ENCODE measurements around the gene VPS33A.
A peak's percentile ranks its signal among the peaks of the same experiment; 100 is the strongest.

The VPS33A gene

DNA sequence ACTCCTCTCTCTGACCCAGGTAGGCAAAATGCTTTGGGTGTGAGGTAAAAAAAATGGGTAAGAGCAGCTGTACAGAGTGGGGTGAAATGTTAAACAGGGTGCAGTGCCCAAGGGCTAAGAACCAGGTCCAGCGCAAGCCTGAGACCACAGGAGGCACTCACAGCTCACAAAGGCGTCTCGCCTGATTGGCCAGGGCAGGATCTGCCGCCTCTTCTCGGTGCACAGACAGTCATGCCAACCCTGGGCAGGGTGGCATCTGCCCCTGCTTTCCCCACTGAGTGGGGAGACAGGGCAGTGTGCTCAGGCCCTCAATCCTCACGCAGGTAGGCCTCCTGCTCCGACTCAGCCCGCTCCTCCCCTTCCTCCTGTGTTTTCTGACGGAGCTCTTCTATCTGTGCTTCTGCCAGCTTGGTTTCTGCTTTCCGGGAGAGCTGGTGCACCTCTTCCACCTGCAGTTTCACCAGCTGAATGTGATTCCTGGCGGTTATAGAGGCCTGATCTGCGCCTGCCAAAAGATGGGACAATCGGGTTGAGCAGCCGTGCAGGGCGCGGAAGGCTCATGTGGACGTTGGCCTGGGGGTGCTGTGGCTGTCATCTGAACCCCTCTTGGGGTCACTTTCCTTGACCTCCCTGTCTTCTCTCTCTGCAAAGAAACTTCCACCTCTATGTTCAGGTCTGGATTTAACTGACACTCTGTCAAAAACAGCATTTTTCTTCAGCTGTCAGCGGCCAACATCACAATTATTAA, 58.0 kb downstream of the VPS33A start:
- H3K27ac ChIP-seq = peak overlapping the region; percentile 42
- POLR2A ChIA-PET (ENCODE audit: low non-redundant PET) = interaction anchor here (0.5 kb wide), 1 partner anchor 1311 kb away, joined by 3 read pairs; no protein-coding TSS in a partner anchor
- no peak for DNase-seq (ENCODE audit: low spot score)
- CTCF ChIA-PET = no interaction called here
- TF ChIP-seq, protein P1, sequence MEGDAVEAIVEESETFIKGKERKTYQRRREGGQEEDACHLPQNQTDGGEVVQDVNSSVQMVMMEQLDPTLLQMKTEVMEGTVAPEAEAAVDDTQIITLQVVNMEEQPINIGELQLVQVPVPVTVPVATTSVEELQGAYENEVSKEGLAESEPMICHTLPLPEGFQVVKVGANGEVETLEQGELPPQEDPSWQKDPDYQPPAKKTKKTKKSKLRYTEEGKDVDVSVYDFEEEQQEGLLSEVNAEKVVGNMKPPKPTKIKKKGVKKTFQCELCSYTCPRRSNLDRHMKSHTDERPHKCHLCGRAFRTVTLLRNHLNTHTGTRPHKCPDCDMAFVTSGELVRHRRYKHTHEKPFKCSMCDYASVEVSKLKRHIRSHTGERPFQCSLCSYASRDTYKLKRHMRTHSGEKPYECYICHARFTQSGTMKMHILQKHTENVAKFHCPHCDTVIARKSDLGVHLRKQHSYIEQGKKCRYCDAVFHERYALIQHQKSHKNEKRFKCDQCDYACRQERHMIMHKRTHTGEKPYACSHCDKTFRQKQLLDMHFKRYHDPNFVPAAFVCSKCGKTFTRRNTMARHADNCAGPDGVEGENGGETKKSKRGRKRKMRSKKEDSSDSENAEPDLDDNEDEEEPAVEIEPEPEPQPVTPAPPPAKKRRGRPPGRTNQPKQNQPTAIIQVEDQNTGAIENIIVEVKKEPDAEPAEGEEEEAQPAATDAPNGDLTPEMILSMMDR (conservative IDR thresholded peaks at IDR 0.05; ENCODE audit: low read depth) = no peak

DNA sequence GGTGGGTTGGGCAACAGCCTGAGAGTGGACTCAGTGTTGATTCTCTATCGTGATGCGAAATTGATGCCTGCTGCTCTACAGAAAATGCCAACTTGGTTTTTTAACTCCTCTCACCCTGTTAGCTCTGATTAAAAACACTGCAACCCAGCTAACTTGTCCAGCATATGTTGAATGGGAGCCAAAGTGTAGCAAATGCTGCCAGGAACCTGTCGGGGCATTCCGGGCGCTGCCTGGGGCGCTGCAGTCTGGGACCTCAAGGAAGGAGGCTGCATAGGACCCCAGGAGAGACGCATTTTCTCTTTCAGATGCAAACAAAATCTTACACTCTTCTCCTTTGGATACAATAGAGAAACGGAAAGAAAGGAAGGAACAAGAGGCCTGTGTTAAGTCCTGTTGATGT, 58.9 kb downstream of the VPS33A start:
- H3K27ac ChIP-seq = peak overlapping the region; percentile 15; the same call in 1 of the 2 replicates
- TF ChIP-seq, protein P1 (conservative IDR thresholded peaks at IDR 0.05; ENCODE audit: low read depth) = no peak
- CTCF ChIA-PET = interaction anchor here (0.7 kb wide), 1 partner anchor 294 kb away, joined by 3 read pairs; the partner anchor contains the start of gene ZCCHC8
- DNase-seq (ENCODE audit: low spot score) = no peak
- POLR2A ChIA-PET (ENCODE audit: low non-redundant PET) = no interaction called here

DNA sequence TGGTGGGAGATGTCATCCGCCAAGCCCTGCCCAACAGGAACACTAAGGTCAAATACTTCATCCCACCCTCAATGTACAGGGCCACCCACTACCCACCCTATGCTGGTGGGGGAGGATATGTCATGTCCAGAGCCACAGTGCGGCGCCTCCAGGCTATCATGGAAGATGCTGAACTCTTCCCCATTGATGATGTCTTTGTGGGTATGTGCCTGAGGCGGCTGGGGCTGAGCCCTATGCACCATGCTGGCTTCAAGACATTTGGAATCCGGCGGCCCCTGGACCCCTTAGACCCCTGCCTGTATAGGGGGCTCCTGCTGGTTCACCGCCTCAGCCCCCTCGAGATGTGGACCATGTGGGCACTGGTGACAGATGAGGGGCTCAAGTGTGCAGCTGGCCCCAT, 59.3 kb downstream of the VPS33A start:
- H3K27ac ChIP-seq = peak overlapping the region; percentile 15; the same call in 1 of the 2 replicates
- TF ChIP-seq, protein P1 (conservative IDR thresholded peaks at IDR 0.05; ENCODE audit: low read depth) = no peak
- ChIA-PET POLR2A (ENCODE audit: low non-redundant PET) (no interaction called here), CTCF (interaction anchor here (0.7 kb wide), 1 partner anchor 294 kb away, joined by 3 read pairs; the partner anchor contains the start of gene ZCCHC8)
- no peak for DNase-seq (ENCODE audit: low spot score)

DNA sequence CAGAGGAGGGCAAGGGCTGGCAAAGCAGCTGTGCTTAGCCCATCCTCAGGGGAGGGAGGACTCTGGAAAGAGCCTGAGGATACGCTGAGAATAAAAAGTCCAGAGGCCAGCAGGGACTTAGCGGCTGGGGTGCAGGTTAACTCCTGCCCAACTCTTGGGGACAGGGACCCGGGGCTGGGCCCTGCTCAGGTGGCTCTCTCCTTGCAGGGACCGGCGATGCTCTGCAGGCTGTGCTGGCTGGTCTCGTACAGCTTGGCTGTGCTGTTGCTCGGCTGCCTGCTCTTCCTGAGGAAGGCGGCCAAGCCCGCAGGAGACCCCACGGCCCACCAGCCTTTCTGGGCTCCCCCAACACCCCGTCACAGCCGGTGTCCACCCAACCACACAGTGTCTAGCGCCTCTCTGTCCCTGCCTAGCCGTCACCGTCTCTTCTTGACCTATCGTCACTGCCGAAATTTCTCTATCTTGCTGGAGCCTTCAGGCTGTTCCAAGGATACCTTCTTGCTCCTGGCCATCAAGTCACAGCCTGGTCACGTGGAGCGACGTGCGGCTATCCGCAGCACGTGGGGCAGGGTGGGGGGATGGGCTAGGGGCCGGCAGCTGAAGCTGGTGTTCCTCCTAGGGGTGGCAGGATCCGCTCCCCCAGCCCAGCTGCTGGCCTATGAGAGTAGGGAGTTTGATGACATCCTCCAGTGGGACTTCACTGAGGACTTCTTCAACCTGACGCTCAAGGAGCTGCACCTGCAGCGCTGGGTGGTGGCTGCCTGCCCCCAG, 60.0 kb downstream of the VPS33A start:
- ChIA-PET CTCF (no interaction called here), POLR2A (ENCODE audit: low non-redundant PET) (no interaction called here)
- no peak for DNase-seq (ENCODE audit: low spot score)
- TF ChIP-seq, protein P1 (conservative IDR thresholded peaks at IDR 0.05; ENCODE audit: low read depth) = no peak
- H3K27ac ChIP-seq = no peak overlapping the region

DNA sequence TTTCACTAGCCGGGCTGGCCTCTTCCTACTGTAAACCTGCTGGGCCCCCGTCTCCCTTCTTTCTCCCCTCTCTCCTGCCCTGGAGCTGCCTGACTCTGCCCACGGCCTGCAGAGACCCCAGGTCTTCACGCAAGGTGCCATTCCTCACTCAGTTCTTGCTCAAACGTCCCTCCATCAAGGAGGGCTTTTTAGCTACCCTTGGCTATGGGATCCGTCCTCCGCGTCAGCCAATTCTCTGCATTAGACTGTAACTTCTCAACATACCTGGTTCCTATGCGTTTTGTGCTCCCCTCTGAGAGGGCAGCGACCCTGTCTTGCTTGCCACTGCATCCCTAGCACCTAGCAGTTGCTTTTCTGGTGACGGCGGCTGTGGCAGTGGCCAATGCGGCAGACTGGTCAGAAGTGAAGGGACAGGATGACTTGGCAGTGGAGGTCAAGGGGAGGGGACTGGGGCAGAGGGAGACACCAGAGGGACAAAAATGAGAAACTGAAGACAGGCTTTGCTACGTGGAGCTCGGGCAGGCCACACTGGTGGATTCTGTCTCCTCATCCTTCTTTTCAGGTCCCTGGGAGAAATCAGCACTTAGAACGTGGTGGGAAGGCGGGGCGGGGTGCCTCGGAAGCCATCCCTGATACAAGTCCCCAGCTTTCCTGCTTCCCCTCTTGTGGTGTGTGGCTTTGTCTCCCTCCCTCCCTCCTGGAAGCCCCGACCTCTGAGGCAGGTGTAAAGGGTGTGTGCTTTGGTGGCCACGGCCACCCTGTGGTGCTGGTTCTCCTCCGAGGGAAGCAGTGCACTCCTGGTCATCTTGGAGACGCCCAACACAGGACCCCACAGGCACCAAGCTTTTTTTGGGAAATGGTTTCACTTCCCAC, 61.0 kb downstream of the VPS33A start:
- POLR2A ChIA-PET (ENCODE audit: low non-redundant PET) = interaction anchor here (0.6 kb wide), 1 partner anchor 12 kb away, joined by 3 read pairs; no protein-coding TSS in a partner anchor
- TF ChIP-seq, protein P1 (conservative IDR thresholded peaks at IDR 0.05; ENCODE audit: low read depth) = no peak
- no peak for DNase-seq (ENCODE audit: low spot score)
- CTCF ChIA-PET = interaction anchor here (0.5 to 0.6 kb wide), 2 partner anchors 411 to 1404 kb away, joined by 4 read pairs; no protein-coding TSS in a partner anchor
- H3K27ac ChIP-seq = no peak overlapping the region

Data from RWPE1 (cell line).